Glutamatergic neuron (in vitro differentiated cells): ENCODE measurements around the gene DTYMK. TPM values are rescaled to one million over a fixed set of nuclear protein-coding genes. Genes with fewer than 3 reads are reported as not detected.

Experiments
- DNase-seq: peaks from one replicate; pipeline ENCODE4 v3.0.0; 2022
- H3K27ac Mint-ChIP-seq: one replicate; pipeline ENCODE4 v1.8.0; 2020; ENCODE audit warnings: mild to moderate bottlenecking, mixed read lengths, inconsistent platforms; ENCODE audit not compliant: unreplicated experiment
- H3K27me3 Mint-ChIP-seq: one replicate; pipeline ENCODE4 v1.8.0; 2020; ENCODE audit warnings: mild to moderate bottlenecking, moderate library complexity, mixed read lengths, inconsistent platforms; ENCODE audit not compliant: unreplicated experiment
- H3K36me3 Mint-ChIP-seq: one replicate; pipeline ENCODE4 v1.8.0; 2020; ENCODE audit warnings: mild to moderate bottlenecking, mixed read lengths, inconsistent platforms; ENCODE audit not compliant: unreplicated experiment
- H3K4me1 Mint-ChIP-seq: one replicate; pipeline ENCODE4 v1.8.0; 2020; ENCODE audit warnings: mild to moderate bottlenecking, low read depth, mixed read lengths, inconsistent platforms; ENCODE audit not compliant: unreplicated experiment
- H3K4me3 Mint-ChIP-seq: one replicate; pipeline ENCODE4 v1.8.0; 2020; ENCODE audit warnings: mild to moderate bottlenecking, mixed read lengths, inconsistent platforms; ENCODE audit not compliant: unreplicated experiment
- H3K9me3 Mint-ChIP-seq: one replicate; pipeline ENCODE4 v1.8.0; 2020; ENCODE audit warnings: mild to moderate bottlenecking, moderate library complexity, mixed read lengths, inconsistent platforms; ENCODE audit not compliant: unreplicated experiment
- total RNA-seq: library from RNA; stranded (reverse); fragmentation: NEBNext Ultra II Directional; extraction: Animal tissue kit (Norgen Biotek cat#: 25700); gene quantifications from one replicate; pipeline ENCODE4 v1.2.1, GENCODE V29; 2021; ENCODE audit not compliant: unreplicated experiment
- TF ChIP-seq, protein P1 (sequence below): fragments of 200-600 bp; sonication (generic); IDR thresholded peaks from one replicate; pipeline ENCODE4 v1.5.0; 2021; ENCODE audit not compliant: partially characterized antibody, unreplicated experiment

Gene DTYMK
- total RNA-seq, 1 donor from 2014 or later, result 32.8 TPM

GRCh38 chr2:241655516-241656189 lies 31.0 kb downstream of the DTYMK start:
- Mint-ChIP-seq H3K4me3 (no peak overlapping the region), H3K36me3 (no peaks in the 10 kb centered on the region), H3K4me1 (peaks cover 1% of the 10 kb centered on the region), H3K9me3 (peaks cover 7% of the 10 kb centered on the region), H3K27me3 (peaks cover 2% of the 10 kb centered on the region), H3K27ac (no peak overlapping the region)
- TF ChIP-seq, protein P1, sequence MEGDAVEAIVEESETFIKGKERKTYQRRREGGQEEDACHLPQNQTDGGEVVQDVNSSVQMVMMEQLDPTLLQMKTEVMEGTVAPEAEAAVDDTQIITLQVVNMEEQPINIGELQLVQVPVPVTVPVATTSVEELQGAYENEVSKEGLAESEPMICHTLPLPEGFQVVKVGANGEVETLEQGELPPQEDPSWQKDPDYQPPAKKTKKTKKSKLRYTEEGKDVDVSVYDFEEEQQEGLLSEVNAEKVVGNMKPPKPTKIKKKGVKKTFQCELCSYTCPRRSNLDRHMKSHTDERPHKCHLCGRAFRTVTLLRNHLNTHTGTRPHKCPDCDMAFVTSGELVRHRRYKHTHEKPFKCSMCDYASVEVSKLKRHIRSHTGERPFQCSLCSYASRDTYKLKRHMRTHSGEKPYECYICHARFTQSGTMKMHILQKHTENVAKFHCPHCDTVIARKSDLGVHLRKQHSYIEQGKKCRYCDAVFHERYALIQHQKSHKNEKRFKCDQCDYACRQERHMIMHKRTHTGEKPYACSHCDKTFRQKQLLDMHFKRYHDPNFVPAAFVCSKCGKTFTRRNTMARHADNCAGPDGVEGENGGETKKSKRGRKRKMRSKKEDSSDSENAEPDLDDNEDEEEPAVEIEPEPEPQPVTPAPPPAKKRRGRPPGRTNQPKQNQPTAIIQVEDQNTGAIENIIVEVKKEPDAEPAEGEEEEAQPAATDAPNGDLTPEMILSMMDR, result no peak
- DNase-seq, result no peak

GRCh38 chr2:241654551-241654950 lies 32.1 kb downstream of the DTYMK start:
- no peaks in the 10 kb centered on the region for H3K36me3 Mint-ChIP-seq
- no peak overlapping the region for H3K4me3 Mint-ChIP-seq
- H3K9me3 Mint-ChIP-seq, result peaks cover 7% of the 10 kb centered on the region
- no peaks in the 10 kb centered on the region for H3K4me1 Mint-ChIP-seq
- H3K27me3 Mint-ChIP-seq, result peaks cover 2% of the 10 kb centered on the region
- no peak for DNase-seq
- TF ChIP-seq, protein P1, result no peak
- no peak overlapping the region for H3K27ac Mint-ChIP-seq

GRCh38 chr2:241653210-241653750 lies 33.3 kb downstream of the DTYMK start:
- TF ChIP-seq, protein P1, result no peak
- H3K27me3 Mint-ChIP-seq, result peaks cover 2% of the 10 kb centered on the region
- peaks cover 11% of the 10 kb centered on the region for H3K4me1 Mint-ChIP-seq
- H3K4me3 Mint-ChIP-seq, result no peak overlapping the region
- no peak for DNase-seq
- H3K27ac Mint-ChIP-seq, result peak overlapping the region; percentile 48
- H3K9me3 Mint-ChIP-seq, result peaks cover 7% of the 10 kb centered on the region
- H3K36me3 Mint-ChIP-seq, result no peaks in the 10 kb centered on the region

GRCh38 chr2:241652722-241653121 lies 33.9 kb downstream of the DTYMK start:
- Mint-ChIP-seq H3K4me3 (no peak overlapping the region), H3K36me3 (no peaks in the 10 kb centered on the region), H3K4me1 (peaks cover 12% of the 10 kb centered on the region), H3K9me3 (peaks cover 6% of the 10 kb centered on the region), H3K27me3 (peaks cover 2% of the 10 kb centered on the region), H3K27ac (peak overlapping the region; percentile 48)
- no peak for DNase-seq
- TF ChIP-seq, protein P1, result no peak

GRCh38 chr2:241652142-241652541 lies 34.5 kb downstream of the DTYMK start:
- DNase-seq, result no peak
- peaks cover 2% of the 10 kb centered on the region for H3K27me3 Mint-ChIP-seq
- H3K4me1 Mint-ChIP-seq, result peaks cover 12% of the 10 kb centered on the region
- no peak overlapping the region for H3K27ac Mint-ChIP-seq
- H3K9me3 Mint-ChIP-seq, result peaks cover 3% of the 10 kb centered on the region
- H3K4me3 Mint-ChIP-seq, result no peak overlapping the region
- no peaks in the 10 kb centered on the region for H3K36me3 Mint-ChIP-seq
- TF ChIP-seq, protein P1, result no peak
